ENCODE data around the gene KRT33B.
"Not testable (repeated sequence)": the region's sequence is repeated elsewhere in the genome, so short reads cannot be mapped to it uniquely, and the experiment has no call there.

Gene KRT33B

GRCh38 chr17:41393294-41393693 lies 23.7 kb upstream of the KRT33B start:
- no peak for DNase-seq

DNA sequence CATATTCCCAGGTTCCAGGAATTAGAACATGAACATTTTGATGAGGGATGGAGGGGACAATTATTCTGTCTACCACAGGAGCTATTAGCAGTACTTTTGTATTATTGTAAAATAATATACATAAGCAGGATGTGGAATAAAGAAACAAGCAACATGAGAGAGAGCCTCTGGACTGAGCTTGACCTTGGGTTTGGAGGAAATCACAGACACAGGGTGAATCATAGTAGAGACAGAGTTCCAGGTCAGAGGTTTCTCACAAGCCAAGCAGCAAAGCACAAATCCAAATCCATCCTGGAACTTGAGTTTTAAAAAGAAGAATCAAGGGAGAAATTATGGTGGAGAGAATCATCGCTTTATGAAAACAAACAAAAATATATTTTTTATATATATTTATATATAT lies 22.7 kb upstream of the KRT33B start:
- no peak for DNase-seq

- no peak for DNase-seq
These were observed 21.9 kb upstream of the KRT33B start for GRCh38 chr17:41391535-41391934.

- no peak for DNase-seq
These were observed 20.9 kb upstream of the KRT33B start for GRCh38 chr17:41390411-41390938.

DNA sequence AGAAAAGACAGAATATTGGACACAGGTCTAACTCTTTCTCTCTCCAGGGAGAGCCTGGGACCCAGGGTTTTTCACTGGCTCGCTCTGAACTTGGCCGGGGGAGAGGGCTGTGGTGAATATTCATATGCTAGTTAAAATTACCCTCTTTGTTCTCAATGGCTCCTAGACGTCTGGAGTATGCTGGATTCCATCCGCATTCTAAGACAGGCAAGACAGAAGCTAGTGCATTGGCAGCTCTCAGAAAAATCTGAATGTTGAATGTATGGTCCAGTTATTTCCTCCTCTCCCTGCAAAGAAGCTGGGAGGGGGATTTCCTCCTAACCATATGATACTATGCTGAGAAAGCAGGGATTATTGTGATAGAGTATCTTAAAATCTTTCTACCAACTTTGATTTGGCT lies 18.1 kb upstream of the KRT33B start:
- no peak for DNase-seq

DNA sequence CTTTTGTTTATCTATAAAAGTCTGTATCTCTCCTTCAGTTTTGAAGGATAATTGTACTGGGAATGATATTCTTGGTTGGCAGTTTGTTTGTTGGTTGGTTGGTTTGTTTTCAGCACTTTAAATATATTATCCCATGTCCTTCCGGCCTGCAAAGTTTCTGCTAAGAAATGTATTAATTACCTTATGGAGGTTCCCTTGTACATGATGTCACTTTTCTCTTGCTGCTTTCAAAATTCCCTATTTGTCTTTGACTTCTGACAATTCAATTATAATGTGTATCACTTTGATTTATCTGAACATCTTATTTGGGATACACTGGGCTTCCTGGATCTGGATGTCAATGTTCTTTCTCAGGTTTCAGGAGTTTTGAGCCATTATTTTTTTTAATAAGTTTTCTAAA lies 16.6 kb upstream of the KRT33B start:
- DNase-seq, result no peak

- no peak for DNase-seq
These were observed 14.1 kb upstream of the KRT33B start for GRCh38 chr17:41383690-41384089.

GRCh38 chr17:41382394-41382793 lies 12.8 kb upstream of the KRT33B start:
- no peak for DNase-seq

GRCh38 chr17:41381943-41382342 lies 12.3 kb upstream of the KRT33B start, which contains the start of gene KRT34:
Gene KRT34, minus strand, starts transcription at chr17:41382306. Its CDS starts 60 bp downstream, at chr17:41382246.
- not testable (repeated sequence) for DNase-seq

GRCh38 chr17:41380091-41380490 lies 10.5 kb upstream of the KRT33B start:
- not testable (repeated sequence) for DNase-seq

- DNase-seq, result no peak
These were observed 7.9 kb upstream of the KRT33B start for GRCh38 chr17:41377546-41377945.

GRCh38 chr17:41369023-41369422 lies 590 bp downstream of the KRT33B start:
- no peak for DNase-seq

DNA sequence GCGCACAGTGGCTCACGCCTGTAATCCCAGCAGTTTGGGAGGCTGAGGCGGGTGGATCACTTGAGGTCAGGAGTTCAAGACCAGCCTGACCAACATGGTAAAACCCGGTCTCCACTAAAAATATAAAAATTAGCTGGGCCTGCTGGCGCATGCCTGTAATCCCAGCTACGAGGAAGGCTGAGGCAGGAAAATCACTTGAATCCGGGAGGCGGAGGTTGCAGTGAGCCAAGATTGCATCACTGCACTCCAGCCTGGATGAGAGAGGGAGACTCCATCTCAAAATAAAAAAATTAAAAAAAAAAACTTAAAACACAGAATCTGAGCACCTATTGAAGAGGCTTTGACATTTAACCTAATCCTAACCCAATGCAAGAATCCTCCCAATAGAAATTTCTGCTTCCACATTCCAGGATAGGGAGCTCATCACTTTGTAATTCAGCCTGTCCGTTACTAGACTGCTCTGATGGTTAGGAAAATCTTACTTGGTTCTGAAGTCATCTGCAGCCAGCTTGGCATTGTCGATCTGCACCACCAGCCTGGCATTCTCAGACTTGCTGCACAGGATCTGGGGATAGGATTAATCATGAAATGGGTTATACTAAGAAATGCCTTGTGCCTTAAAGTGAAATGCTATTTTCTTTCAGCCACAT lies 2.1 kb downstream of the KRT33B start:
- no peak for DNase-seq

DNA sequence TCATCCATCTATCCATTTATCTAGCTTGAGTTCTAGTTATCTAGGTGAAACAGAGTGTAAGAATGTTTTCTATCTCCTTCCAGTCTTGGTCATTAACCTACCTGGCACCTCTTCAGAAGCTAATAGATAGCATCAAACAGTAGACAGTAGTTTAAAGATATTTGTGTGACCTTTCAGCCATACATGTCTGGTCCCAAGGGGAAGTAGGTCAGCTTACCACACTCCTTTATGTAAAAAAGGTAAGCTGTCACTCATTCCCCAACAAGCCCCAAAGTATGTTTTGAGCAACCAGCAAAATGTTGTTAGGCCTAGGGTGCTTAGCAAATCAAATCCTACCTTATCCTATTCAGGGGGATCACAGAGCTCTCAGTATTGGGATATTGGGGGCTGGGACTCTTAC lies 3.5 kb downstream of the KRT33B start:
- DNase-seq, result no peak

DNA sequence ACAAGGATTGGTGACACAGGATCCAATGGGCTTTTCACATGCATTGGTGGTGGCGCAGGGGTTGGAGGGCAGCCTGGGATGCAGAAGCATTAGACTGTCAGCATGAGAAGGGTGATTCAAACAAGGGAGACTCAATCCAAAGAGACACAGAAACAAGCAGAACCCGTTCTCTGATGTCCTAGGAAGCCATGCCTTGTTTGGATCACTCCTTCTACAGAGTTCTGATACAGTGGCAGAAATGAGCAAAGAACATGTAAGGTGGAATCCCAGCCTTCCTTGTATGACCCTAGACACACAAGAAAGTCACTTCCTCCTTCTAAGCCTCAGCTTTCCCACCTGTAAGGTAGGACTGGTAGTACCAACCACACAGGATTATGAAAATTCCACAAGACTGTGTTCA lies 5.7 kb downstream of the KRT33B start:
- DNase-seq, result no peak

DNA sequence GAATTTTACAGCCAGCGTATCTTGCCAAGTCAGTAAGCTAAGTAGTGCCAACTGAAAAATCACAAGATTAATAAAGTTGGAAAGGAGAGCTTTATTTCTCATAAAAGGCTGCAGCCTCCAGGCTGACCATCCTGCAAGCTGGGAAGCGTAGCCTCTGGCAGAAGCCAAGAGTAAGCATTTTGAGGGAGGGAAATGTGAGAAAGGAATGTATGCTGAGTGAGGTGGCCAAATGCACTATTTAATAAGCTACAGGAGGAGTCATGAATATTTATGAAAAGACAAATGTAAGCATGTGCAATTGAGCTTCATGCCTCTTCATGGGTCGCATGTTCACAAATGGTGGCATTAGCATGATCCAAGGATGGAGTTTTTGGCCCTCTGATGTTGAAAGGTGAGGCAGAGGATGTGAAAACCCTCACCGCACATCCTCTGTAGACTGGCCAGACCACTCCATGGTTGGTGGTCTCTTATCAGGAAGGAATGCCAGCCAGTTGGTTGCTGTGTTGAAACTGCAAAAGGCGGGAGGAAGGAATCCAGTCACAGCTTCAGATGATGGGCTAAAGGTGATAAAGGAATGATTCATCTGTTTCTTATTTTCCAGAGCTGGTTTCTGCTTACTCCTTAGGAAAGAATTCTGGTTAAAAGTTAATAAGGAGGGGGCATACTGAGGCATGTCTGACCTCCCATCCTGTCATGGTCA lies 9.2 kb downstream of the KRT33B start:
- no peak for DNase-seq

- peak; percentile 25 to 46 (median 41) for DNase-seq
These were observed 15.1 kb downstream of the KRT33B start for GRCh38 chr17:41354536-41354935.

DNA sequence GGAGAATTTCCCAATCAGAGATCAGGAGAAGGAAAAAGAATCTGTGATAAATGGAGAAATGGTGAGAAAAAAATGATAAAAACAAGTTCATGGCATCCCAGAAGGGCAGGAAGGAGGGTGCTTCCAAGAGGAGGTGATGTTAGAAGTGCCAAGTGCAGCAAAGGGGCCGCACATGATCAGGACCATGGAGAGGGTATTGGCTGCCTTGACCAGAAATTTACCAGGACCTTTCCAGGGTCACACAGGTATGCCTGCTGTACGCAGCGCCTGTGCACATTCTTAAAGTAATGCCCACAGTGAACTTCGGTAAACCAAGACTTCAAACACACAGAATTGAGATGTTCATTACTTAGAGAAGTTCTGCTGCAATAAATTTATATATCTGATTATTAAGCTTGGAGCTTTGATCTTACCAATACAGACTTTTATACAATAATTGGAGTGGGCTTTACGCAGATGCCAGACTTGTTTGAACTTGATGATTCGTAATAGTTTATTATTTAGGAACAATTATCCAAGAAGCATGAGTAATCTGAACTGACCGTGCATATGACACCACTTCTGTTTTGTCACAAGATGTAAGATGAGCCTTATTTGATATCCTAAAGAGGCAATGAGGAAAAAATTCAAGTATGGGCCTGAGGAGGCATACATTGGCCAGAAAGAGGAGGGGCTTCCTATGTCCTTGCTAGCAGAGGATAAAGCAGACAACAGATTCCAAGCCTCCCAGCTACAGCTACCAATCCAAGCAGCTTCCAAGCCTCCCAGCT lies 16.8 kb downstream of the KRT33B start:
- no peak for DNase-seq

- no peak for DNase-seq
These were observed 18.4 kb downstream of the KRT33B start for GRCh38 chr17:41351177-41351576.

DNA sequence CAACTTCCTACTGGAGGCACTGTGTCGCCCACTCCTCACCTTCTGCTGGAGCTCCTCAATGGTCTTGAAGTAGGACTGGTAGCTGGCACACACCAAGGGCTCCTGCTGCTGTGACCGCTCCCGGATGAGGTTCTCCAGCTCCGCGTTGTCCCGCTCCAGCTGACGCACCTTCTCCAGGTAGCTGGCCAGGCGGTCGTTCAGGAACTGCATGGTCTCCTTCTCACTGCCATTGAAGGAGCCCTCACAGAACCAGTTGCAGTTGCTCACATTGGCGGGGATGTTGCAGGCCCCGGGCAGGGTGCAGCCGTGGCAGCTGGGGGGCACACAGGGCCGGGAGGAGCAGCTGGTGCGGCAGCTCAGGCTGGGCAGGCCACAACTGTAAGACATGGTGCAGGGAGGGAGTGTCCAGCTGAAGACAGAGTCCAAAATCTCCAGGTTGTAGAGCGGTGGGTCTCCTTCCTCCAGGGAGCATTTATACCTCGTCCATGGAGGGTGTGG lies 19.2 kb downstream of the KRT33B start, which contains the start of gene KRT33A:
KRT33A (minus strand) TSS at position 448 of the 498 bp plus-strand sequence; CDS start at position 387, 61 bp downstream.
- DNase-seq, result not testable (repeated sequence)

DNA sequence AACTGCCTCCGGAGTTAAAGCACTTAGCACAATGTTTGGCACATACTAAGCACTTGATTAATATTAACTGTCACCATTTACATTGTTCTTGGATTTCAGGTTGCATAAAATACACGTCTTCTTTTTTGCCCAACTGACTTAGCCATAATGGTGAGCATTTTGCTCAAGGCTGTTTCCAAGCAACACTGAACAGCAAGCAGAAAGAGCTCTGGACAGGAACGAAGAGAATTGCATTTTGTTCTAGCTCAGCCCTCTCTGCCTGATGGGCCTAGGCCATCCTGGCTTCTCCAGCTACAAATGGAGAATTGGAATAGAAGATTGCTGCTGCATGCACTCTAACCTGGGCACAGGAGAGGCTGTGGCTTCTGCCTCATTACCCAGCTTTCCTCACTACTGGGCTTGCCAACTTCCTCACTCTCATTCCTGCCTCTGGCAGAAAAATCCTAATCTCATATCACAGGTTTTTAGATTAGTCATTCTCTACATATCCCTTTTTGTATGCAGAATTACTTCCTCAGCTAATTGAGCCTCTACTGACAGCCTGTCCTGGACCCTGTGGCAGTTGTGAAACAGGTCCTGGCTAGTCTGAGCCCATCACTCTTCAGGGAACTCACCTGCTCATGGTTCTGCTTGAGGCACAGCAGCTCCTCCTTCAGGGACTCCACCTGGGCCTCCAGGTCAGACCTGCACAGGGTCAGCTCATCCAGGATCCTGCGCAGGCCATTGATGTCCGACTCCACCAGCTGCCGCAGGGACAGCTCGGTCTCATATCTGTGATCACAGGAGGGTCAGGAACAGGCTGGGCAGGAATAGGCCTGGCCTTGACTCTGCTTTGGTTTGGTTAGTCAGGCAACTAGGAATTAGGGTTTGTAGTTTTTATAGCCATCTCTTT lies 21.5 kb downstream of the KRT33B start:
- no peak for DNase-seq

- not testable (repeated sequence) for DNase-seq
These were observed 23.2 kb downstream of the KRT33B start for GRCh38 chr17:41346421-41346820.

Measured in suppressor macrophage treated with lipopolysaccharide for 1 hour (primary cell).